ENCODE data around the gene RASD2. TPM values are rescaled to one million over a fixed set of nuclear protein-coding genes. Genes with fewer than 3 reads are reported as not detected.

RASD2 gene
- total and polyA plus RNA-seq, 7 donors: 2.0 to 6.1 (median 3.5) TPM

DNA sequence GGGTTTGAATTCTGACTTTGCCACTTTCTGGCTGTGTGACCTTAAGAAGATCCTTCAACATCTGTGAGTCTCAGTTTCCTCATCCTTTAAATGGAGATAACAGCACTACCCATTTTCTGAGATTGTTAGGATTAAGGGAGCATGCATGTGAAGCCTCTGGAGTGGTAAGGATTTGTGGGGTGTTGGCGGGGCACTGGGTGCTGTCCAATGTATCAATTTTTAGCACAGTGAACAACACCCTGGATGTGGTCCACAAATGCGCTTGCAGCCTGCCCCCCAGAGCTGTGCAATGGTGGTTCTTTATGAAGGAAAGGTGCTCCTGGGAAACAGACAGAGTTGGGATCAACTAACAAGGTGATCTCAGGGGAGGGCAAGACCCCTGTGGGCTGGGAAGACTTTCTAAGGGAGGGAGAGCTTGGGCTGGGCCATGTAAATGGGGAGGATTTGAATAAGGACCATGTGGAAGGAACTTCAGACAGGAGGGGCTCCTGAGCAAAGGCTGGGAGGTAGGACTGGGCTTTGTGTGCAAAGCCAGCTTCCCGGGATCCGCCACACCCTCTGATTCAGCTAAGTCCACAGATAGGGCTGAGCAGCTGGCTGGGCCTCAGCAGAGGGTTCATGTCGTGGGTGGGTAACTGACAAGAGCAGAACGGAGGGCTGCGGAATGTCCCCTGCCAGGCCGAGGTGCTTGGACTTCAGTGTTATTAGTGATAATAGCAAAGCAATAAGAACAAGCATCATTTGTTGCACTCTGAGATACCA lies 22.7 kb upstream of the RASD2 start:
- DNase-seq (no peak), ATAC-seq (no peak)
- Histone ChIP-seq H3K27ac (no peak overlapping the region), H3K27me3 (ENCODE audit: insufficient read depth in 3 of 3, low read length in 2 of 3) (peaks cover 0 to 4% (median 0%) of the 10 kb centered on the region in 3 donors), H3K4me1 (no peaks in the 10 kb centered on the region), H3K36me3 (ENCODE audit: insufficient read depth in 1 of 2, low read depth in 1 of 2) (no peaks in the 10 kb centered on the region), H3K4me3 (no peak overlapping the region), H3K9me3 (no peaks in the 10 kb centered on the region)
- intact Hi-C loops (cut with DNase I): no loop called here
- TF ChIP-seq, protein P1, sequence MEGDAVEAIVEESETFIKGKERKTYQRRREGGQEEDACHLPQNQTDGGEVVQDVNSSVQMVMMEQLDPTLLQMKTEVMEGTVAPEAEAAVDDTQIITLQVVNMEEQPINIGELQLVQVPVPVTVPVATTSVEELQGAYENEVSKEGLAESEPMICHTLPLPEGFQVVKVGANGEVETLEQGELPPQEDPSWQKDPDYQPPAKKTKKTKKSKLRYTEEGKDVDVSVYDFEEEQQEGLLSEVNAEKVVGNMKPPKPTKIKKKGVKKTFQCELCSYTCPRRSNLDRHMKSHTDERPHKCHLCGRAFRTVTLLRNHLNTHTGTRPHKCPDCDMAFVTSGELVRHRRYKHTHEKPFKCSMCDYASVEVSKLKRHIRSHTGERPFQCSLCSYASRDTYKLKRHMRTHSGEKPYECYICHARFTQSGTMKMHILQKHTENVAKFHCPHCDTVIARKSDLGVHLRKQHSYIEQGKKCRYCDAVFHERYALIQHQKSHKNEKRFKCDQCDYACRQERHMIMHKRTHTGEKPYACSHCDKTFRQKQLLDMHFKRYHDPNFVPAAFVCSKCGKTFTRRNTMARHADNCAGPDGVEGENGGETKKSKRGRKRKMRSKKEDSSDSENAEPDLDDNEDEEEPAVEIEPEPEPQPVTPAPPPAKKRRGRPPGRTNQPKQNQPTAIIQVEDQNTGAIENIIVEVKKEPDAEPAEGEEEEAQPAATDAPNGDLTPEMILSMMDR (IDR thresholded peaks at IDR 0.05): no peak
- 70 to 73% (median 71%) methylated on average over 8 of the region's 8 CpGs for WGBS, 3 donors

DNA sequence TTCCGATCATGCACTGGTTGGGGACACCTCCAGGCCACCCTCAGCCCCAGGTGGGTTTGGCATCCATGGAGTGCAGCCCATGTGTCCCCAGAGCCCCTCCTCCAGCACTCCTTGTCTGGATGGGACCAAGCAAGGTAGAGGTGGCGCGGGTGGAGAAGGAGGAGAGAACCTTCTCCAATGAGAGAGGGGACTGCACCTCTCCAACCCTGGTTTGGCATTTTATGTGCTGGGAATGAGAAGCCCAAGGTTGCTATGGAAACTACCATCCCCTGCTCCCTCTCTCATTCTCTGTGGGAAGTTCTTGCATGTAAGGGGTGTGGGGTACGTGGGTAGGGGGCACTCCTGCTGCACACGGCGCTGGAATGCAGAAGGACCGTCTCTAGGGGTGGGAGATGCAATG lies 21.8 kb upstream of the RASD2 start:
- peaks cover 0 to 4% (median 0%) of the 10 kb centered on the region in 3 donors for H3K27me3 ChIP-seq (ENCODE audit: insufficient read depth in 3 of 3, low read length in 2 of 3)
- ATAC-seq (no peak), DNase-seq (no peak)
- H3K4me1 ChIP-seq: no peaks in the 10 kb centered on the region
- TF ChIP-seq, protein P1 (IDR thresholded peaks at IDR 0.05): no peak
- no peaks in the 10 kb centered on the region for H3K9me3 ChIP-seq
- 84 to 94% (median 88%) methylated on average over 7 of the region's 7 CpGs for WGBS, 3 donors
- H3K4me3 ChIP-seq: no peak overlapping the region
- H3K36me3 ChIP-seq (ENCODE audit: insufficient read depth in 1 of 2, low read depth in 1 of 2): no peaks in the 10 kb centered on the region
- intact Hi-C loops (cut with DNase I): no loop called here
- H3K27ac ChIP-seq: no peak overlapping the region

DNA sequence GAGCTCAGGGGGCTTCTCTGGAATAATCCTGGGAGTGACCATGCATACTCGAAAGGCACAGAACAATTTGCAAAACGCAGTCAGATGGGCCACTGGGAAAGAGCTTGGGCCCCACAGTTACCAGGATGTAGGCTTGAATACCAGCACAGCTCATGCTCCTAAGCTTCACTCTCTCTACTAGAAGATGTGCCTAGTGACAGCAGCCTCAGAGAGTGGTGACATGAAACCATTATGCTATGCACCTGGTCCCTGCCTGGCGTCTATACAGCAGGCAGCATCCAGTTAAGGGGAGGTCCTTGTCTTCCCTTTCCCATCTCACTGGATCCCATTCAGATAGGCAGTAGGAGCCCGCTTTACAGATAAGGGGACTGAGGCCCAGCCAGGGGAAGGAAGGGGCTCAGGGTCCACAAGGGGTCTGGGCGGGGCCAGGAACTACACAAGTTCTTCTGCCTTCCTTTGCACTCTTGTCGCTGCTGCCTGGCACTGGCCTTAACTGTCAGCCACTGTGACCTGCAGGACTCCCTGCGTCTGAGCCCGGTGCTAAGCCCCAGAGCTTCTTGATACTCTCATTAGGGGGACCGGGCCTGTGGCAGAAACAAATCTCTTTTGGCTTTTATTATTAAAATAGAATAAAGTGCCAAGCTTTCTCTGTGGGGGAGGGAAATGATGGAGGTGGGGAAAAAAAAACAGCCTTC lies 21.2 kb upstream of the RASD2 start:
- TF ChIP-seq, protein P1 (IDR thresholded peaks at IDR 0.05): no peak
- H3K4me1 ChIP-seq: no peaks in the 10 kb centered on the region
- no peak overlapping the region for H3K4me3 ChIP-seq
- intact Hi-C loops (cut with DNase I): no loop called here
- no peaks in the 10 kb centered on the region for H3K36me3 ChIP-seq (ENCODE audit: insufficient read depth in 1 of 2, low read depth in 1 of 2)
- 83 to 89% (median 83%) methylated on average over 9 of the region's 9 CpGs for WGBS, 3 donors
- DNase-seq: no peak
- peaks cover 0 to 4% (median 0%) of the 10 kb centered on the region in 3 donors for H3K27me3 ChIP-seq (ENCODE audit: insufficient read depth in 3 of 3, low read length in 2 of 3)
- H3K27ac ChIP-seq: no peak overlapping the region
- no peaks in the 10 kb centered on the region for H3K9me3 ChIP-seq
- ATAC-seq: no peak

DNA sequence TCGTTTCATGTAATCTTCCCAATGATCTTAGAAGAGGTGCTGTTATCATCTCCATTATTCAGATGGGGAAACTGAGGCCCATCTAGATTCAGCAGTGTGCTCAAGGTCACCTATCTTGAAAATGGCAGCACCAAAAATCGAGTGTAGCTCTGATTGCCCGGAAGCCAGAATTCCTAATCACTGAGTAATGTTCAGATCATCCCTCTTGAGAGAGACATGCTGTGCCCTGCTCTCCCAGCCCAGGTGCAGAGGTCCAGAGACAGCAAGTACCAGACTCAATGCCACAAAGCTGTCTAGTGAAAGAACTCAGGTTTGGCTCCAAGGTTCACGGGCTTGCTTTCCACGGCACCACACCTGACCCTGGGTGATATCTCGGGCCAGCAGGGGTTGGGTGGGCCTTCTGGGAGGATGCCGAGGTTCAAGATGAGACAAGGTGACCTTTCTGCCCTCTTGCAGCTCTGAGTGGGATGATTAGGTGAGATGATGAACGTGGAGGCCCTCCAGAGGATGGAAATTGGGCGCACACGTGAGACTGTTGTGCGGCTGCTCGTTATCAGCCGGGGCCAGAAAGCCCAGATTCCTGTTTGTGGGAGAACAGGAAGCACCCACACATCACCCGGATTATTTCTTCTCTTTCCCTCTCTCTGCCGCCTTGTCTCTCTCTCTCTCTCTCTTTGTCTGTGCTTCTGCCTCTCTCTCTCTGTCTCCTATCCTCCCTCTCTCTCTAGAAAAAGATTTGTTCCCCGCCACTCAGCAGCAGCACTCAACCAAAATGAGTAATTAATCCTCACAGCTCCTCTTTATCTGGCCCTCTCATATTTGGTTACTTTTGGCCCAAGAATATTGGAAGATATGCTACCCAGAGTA lies 19.0 kb upstream of the RASD2 start:
- no peaks in the 10 kb centered on the region for H3K4me1 ChIP-seq
- H3K27ac ChIP-seq: no peak overlapping the region

More for the DNA sequence above, 19.0 kb upstream of the RASD2 start:
- no peak for DNase-seq
- 69 to 72% (median 71%) methylated on average over 16 of the region's 16 CpGs for WGBS, 3 donors
- no peak for ATAC-seq
- no peaks in the 10 kb centered on the region for H3K9me3 ChIP-seq
- no peaks in the 10 kb centered on the region for H3K36me3 ChIP-seq (ENCODE audit: insufficient read depth in 1 of 2, low read depth in 1 of 2)
- no peak overlapping the region for H3K4me3 ChIP-seq
- intact Hi-C loops (cut with DNase I): no loop called here
- TF ChIP-seq, protein P1 (IDR thresholded peaks at IDR 0.05): no peak
- H3K27me3 ChIP-seq (ENCODE audit: insufficient read depth in 3 of 3, low read length in 2 of 3): peaks cover 0 to 4% (median 0%) of the 10 kb centered on the region in 3 donors
